ENCODE measurements around the gene PDIA2. TPM values are rescaled to one million over a fixed set of nuclear protein-coding genes. Genes with fewer than 3 reads are reported as not detected.

PDIA2 gene
- polyA plus RNA-seq, 1 of the 3 experiments (the other 2 are of a cell fraction): 1.7 TPM

DNA sequence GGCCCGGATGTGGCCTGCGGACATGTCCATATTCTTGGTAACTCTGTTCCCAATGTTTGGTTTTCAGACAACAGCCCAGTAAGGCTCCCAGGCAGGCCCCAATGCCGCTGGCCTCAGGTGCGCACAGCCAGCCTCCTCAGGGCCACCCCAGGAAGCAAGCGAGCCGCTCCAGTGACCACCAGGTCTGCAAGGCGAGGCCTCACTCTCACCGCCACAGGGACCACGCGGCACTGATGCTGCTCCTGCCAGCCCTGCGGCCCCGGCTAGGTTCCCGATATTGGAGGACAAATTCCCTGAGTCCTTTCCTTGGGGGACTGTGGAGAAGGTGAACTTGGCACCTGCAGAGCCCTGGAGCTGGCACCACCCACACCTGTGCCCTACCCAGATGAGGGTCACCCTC is 19.0 kb downstream of the PDIA2 start:
- H3F3A ChIP-seq (replicated peaks; ENCODE audit: insufficient read depth): no peaks in the 10 kb centered on the region
- TF ChIP-seq FOXJ3 (CRISPR knock-in tag; IDR thresholded peaks at IDR 0.05): no peak
- TF ChIP-seq TAF1 (IDR thresholded peaks at IDR 0.05; ENCODE audit: borderline replicate concordance, low read depth, low read length): no peak
- TF ChIP-seq, protein P1, sequence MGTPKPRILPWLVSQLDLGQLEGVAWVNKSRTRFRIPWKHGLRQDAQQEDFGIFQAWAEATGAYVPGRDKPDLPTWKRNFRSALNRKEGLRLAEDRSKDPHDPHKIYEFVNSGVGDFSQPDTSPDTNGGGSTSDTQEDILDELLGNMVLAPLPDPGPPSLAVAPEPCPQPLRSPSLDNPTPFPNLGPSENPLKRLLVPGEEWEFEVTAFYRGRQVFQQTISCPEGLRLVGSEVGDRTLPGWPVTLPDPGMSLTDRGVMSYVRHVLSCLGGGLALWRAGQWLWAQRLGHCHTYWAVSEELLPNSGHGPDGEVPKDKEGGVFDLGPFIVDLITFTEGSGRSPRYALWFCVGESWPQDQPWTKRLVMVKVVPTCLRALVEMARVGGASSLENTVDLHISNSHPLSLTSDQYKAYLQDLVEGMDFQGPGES (IDR thresholded peaks at IDR 0.05; ENCODE audit: low read depth, low read length): no peak
- no peak for TF ChIP-seq FOXM1 (IDR thresholded peaks at IDR 0.05; ENCODE audit: low read depth)
- no peak for TF ChIP-seq JUND (IDR thresholded peaks at IDR 0.05)
- no peak for TF ChIP-seq RFX5 (IDR thresholded peaks at IDR 0.05; ENCODE audit: low read length)
- TF ChIP-seq MEF2A (IDR thresholded peaks at IDR 0.05; ENCODE audit: borderline replicate concordance, low read depth): no peak
- TF ChIP-seq RCOR1 (IDR thresholded peaks at IDR 0.05; ENCODE audit: low read length): no peak
- no peak for TF ChIP-seq ELF1 (IDR thresholded peaks at IDR 0.05)
- no peak for TF ChIP-seq EP300 (IDR thresholded peaks at IDR 0.05; ENCODE audit: borderline replicate concordance in 1 of 2, low read depth in 1 of 2, low read length in 1 of 2)
- CTCF ChIA-PET: interaction anchor here (1.2 kb wide), 1 partner anchor 12 kb away, joined by 3 read pairs; no protein-coding TSS in a partner anchor
- H3K9me2 ChIP-seq: no peaks in the 10 kb centered on the region
- H3K27me3 ChIP-seq (ENCODE audit: insufficient read depth): no peaks in the 10 kb centered on the region
- no peak for DNase-seq
- H3K36me3 ChIP-seq (replicated peaks in 1 of 2; ENCODE audit: control insufficient read depth in 1 of 2, insufficient read depth in 2 of 2, low read length in 1 of 2): peaks cover 0 to 12% of the 10 kb centered on the region in 2 experiments
- POLR2A ChIA-PET: no interaction called here
- H4K20me1 ChIP-seq (ENCODE audit: insufficient read depth): no peaks in the 10 kb centered on the region
- no peaks in the 10 kb centered on the region for H3K79me2 ChIP-seq (ENCODE audit: insufficient read depth)
- H3K9me3 ChIP-seq: no peaks in the 10 kb centered on the region
- H3K4me3 ChIP-seq (ENCODE audit: low read depth in 2 of 2, low read length in 1 of 2): no peak overlapping the region
- H3K27ac ChIP-seq (ENCODE audit: low read depth in 2 of 2, low read length in 1 of 2): no peak overlapping the region
- no peak overlapping the region for H2AFZ ChIP-seq (ENCODE audit: low read depth)
- H3K4me2 ChIP-seq: no peak overlapping the region
- no peaks in the 10 kb centered on the region for H3K4me1 ChIP-seq (ENCODE audit: control insufficient read depth in 1 of 2, insufficient read depth in 2 of 2, low read depth in 1 of 2, low read length in 1 of 2)
- WGBS (ENCODE audit: low lambda C conversion rate): 100% methylated on average over 1 of the region's 13 CpGs
- H3K9ac ChIP-seq: no peak overlapping the region

DNA sequence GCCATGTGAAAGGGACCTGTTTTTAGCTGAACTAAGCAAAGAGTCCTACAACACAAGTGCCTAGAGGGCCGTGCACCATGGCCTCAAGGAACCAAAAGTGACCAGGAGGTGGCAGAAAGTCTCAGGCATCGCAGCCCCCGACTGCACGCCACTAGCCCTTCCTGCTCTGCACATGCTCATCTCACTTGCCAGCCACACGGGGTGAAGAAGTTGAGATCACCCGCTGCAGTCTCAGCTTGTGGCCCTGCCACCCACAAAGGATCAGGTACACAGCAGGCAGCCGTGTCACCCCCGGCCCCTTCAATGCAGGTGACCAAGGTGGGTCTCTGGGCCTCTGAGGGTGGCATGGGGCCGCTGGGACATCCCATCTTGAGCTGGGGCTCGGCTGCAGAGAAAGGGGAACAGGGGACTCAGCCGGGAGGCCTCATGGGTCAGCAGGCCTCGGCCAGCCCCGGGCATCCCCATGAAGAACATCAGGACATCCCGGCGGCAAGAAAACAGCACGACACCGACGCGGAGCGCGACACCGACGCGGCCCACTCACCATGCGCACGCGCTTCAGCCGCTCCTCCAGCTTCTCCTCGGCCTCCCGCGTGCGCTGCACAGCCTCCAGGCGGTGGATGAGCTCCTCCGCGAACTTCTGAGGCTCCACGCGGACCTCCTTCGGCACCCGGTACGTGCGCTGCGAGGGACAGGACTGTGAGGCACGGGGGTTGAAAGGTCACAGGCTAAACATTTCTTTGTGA is 21.0 kb downstream of the PDIA2 start:
- ChIA-PET CTCF (interaction anchor here (1.0 kb wide), 1 partner anchor 48 kb away, joined by 4 read pairs; the partner anchor contains the start of gene AXIN1), POLR2A (no interaction called here)
- WGBS (ENCODE audit: low lambda C conversion rate): 96% methylated on average over 34 of the region's 43 CpGs
- no peak overlapping the region for H3K27ac ChIP-seq (ENCODE audit: low read depth in 2 of 2, low read length in 1 of 2)
- H3K9me3 ChIP-seq: no peaks in the 10 kb centered on the region
- no peaks in the 10 kb centered on the region for H3K27me3 ChIP-seq (ENCODE audit: insufficient read depth)
- peaks cover 0 to 18% of the 10 kb centered on the region in 2 experiments for H3K36me3 ChIP-seq (replicated peaks in 1 of 2; ENCODE audit: control insufficient read depth in 1 of 2, insufficient read depth in 2 of 2, low read length in 1 of 2)
- no peak for DNase-seq
- no peaks in the 10 kb centered on the region for H3F3A ChIP-seq (replicated peaks; ENCODE audit: insufficient read depth)
- no peak overlapping the region for H3K4me2 ChIP-seq
- H4K20me1 ChIP-seq (ENCODE audit: insufficient read depth): no peaks in the 10 kb centered on the region
- no peak overlapping the region for H3K4me3 ChIP-seq (ENCODE audit: low read depth in 2 of 2, low read length in 1 of 2)
- H2AFZ ChIP-seq (ENCODE audit: low read depth): no peak overlapping the region
- H3K9ac ChIP-seq: no peak overlapping the region
- 0 out of 2 replicates have a peak, but pooled peaks have one; percentile 15 for TF ChIP-seq SMC3 (IDR thresholded peaks at IDR 0.05; ENCODE audit: low read depth, low read length)
- TF ChIP-seq RAD21 (IDR thresholded peaks at IDR 0.05; ENCODE audit: low read length): peak; percentile 43
- TF ChIP-seq, protein P1 (IDR thresholded peaks at IDR 0.05; ENCODE audit: low read depth, low read length): no peak
- no peaks in the 10 kb centered on the region for H3K9me2 ChIP-seq
- H3K79me2 ChIP-seq (ENCODE audit: insufficient read depth): no peaks in the 10 kb centered on the region
- H3K4me1 ChIP-seq (ENCODE audit: control insufficient read depth in 1 of 2, insufficient read depth in 2 of 2, low read depth in 1 of 2, low read length in 1 of 2): no peaks in the 10 kb centered on the region
